ENCODE measurements around the gene DLGAP1. TPM values are rescaled to one million over a fixed set of nuclear protein-coding genes. Genes with fewer than 3 reads are reported as not detected.

The DLGAP1 gene
- total and polyA plus RNA-seq, 9 donors = 2.0 to 42.7 (median 3.8) TPM

DNA sequence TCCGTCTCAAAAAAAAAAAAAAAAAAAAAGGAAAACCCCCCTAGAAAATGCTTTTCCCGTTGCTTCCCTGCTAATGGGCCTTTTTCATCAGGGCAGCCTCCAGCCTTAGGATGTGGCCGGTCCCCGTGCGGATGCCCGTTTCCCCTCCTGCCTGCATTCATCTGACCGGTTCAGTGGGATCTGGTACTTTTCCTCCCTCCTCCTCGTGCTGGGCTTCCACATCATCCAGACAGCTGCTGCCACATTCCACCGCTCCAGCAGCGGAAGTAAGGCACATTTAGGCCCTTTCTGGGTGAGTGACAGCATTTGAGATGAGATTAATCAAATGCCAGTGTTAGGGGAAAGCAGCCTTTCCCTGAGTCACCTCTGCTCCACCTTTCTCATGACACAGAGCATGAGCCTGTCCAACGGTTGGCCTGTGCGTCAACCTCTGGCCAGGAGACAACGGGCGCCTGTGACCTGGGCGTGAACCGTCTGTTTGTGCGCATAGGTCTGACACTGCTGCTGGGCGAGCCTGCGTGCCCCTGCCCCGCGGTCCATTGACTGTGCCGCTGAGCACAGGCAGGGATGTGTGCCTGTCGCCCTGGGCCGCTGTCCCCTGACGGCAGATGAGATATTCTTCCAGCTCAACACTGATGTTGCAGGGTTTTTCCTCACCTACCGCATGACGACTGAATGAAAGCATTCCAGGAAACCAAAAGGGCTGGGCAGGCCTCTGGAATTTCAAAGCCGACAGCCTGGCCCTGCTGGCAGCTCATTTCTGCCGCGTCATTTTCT lies 831.1 kb downstream of the DLGAP1 start:
- intact Hi-C loops (cut with DNase I) = no loop called here
- TF ChIP-seq POLR2A (IDR thresholded peaks at IDR 0.05) (no peak), EP300 (IDR thresholded peaks at IDR 0.05) (no peak)
- TF ChIP-seq, protein P1, sequence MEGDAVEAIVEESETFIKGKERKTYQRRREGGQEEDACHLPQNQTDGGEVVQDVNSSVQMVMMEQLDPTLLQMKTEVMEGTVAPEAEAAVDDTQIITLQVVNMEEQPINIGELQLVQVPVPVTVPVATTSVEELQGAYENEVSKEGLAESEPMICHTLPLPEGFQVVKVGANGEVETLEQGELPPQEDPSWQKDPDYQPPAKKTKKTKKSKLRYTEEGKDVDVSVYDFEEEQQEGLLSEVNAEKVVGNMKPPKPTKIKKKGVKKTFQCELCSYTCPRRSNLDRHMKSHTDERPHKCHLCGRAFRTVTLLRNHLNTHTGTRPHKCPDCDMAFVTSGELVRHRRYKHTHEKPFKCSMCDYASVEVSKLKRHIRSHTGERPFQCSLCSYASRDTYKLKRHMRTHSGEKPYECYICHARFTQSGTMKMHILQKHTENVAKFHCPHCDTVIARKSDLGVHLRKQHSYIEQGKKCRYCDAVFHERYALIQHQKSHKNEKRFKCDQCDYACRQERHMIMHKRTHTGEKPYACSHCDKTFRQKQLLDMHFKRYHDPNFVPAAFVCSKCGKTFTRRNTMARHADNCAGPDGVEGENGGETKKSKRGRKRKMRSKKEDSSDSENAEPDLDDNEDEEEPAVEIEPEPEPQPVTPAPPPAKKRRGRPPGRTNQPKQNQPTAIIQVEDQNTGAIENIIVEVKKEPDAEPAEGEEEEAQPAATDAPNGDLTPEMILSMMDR (IDR thresholded peaks at IDR 0.05) = no peak

DNA sequence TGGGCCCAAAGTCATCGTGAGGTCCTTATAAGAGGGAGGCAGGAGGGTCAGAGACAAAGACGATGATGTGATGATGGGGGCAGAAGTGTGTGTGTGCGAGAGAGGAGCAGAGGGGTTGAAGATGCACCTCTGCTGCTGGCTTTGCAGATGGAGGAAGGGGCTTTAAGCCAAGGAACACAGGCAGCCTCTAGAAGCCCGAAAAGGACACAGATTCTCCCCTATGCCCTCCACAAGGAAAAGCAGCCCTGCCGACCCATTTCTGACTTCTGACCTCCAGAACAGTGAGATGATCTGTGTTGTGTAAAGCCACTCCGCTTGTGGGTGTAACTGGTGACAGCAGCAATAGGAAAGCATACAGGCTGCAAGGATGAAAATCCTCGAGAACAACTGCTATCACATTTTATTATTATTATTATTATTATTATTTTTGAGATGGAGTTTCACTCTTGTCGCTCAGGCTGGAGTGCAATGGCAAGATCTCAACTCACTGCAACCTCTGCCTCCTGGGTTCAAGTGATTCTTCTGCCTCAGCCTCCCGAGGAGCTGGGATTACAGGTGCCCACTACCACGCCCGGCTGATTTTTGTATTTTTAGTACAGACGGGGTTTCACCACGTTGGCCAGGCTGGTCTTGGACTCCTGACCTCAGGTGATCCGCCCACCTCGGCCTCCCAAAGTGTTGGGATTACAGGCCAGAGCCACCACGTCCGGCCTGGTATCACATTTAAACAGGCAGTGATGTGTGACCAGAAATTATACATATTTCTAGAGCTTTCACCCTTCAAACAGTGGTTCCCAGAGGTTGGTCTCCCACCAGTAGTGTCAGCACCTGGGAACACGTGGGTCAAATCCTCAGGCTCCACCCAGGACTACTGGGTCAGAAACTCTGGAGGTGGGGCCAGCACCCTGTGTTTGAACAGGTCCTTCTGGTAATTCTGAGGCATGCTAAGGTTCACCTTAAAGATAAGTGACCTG lies 834.7 kb downstream of the DLGAP1 start:
- no peak for DNase-seq
- no peak for TF ChIP-seq POLR2A (IDR thresholded peaks at IDR 0.05)
- TF ChIP-seq EP300 (IDR thresholded peaks at IDR 0.05) = no peak
- TF ChIP-seq, protein P1 (IDR thresholded peaks at IDR 0.05) = no peak
- Histone ChIP-seq H3K27ac (no peak overlapping the region), H3K36me3 (no peaks in the 10 kb centered on the region), H3K4me3 (no peak overlapping the region), H3K9me3 (no peaks in the 10 kb centered on the region), H3K4me1 (ENCODE audit: insufficient read depth) (peaks cover 8% of the 10 kb centered on the region), H3K27me3 (no peaks in the 10 kb centered on the region)
- intact Hi-C loops (cut with DNase I) = no loop called here
- WGBS, 3 donors = 91 to 92% (median 91%) methylated on average over 18 of the region's 18 CpGs

More for the DNA sequence above, 831.1 kb downstream of the DLGAP1 start:
- Histone ChIP-seq H3K27ac (peak overlapping the region; percentile 69), H3K4me3 (no peak overlapping the region), H3K36me3 (no peaks in the 10 kb centered on the region), H3K27me3 (no peaks in the 10 kb centered on the region), H3K4me1 (ENCODE audit: insufficient read depth) (peaks cover 8% of the 10 kb centered on the region), H3K9me3 (no peaks in the 10 kb centered on the region)
- peak; percentile 40 to 67 (median 60) for DNase-seq
- WGBS, 3 donors = 30 to 54% (median 40%) methylated on average over 29 to 30 of the region's 30 CpGs

DNA sequence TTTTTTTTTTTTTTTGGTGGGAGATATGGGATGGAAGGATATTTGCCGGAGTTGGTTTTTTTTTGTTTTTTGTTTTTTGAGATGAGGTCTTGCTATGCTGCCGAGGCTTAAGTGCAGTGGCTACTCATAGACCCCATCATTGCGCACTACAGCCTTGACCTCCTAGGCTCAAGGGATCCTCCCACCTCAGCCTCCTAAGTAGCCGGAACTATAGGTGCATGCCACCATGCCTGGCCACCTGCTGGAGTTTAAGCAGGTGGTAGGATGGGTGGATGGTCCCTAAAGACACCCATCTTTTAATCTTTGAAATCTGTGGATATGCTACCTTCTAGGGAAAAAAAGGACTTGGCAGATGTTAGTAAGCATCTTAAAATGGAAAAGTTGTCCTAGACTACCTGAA lies 835.4 kb downstream of the DLGAP1 start:
- no peak overlapping the region for H3K27ac ChIP-seq
- H3K4me1 ChIP-seq (ENCODE audit: insufficient read depth) = peaks cover 7% of the 10 kb centered on the region
- DNase-seq = no peak
- H3K9me3 ChIP-seq = no peaks in the 10 kb centered on the region
- WGBS, 3 donors = 95 to 97% (median 96%) methylated on average over 4 of the region's 4 CpGs
- TF ChIP-seq, protein P1 (IDR thresholded peaks at IDR 0.05) = no peak
- TF ChIP-seq EP300 (IDR thresholded peaks at IDR 0.05) (no peak), POLR2A (IDR thresholded peaks at IDR 0.05) (no peak)
- intact Hi-C loops (cut with DNase I) = no loop called here
- H3K27me3 ChIP-seq = no peaks in the 10 kb centered on the region
- no peaks in the 10 kb centered on the region for H3K36me3 ChIP-seq
- H3K4me3 ChIP-seq = no peak overlapping the region

DNA sequence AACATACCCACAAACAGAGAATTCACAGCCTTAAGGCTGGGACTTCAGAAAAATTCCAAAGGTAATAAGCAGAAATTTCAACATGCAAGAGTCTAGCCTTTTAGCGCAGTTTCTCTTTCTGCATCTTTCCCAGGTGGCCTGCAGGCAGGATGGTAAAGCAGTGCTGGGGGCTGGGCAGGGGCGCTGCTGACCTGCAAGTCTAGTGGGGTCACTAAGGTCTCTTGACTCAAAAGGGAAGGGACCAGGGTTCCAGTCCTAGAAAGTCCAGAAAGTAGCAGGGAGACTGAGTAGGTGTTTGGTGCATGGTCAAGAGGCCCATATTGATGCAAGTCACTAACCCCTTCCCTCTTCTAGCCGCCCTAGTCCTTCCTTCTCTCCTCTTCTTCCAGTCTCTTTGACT lies 835.9 kb downstream of the DLGAP1 start:
- no peak for DNase-seq
- intact Hi-C loops (cut with DNase I) = no loop called here
- 95 to 98% (median 95%) methylated on average over 3 of the region's 3 CpGs for WGBS, 3 donors
- Histone ChIP-seq H3K9me3 (no peaks in the 10 kb centered on the region), H3K27me3 (no peaks in the 10 kb centered on the region), H3K27ac (no peak overlapping the region), H3K4me1 (ENCODE audit: insufficient read depth) (peaks cover 5% of the 10 kb centered on the region), H3K4me3 (no peak overlapping the region), H3K36me3 (no peaks in the 10 kb centered on the region)
- TF ChIP-seq POLR2A (IDR thresholded peaks at IDR 0.05) (no peak), EP300 (IDR thresholded peaks at IDR 0.05) (no peak)
- TF ChIP-seq, protein P1 (IDR thresholded peaks at IDR 0.05) = no peak
